ENCODE results near the gene COQ5. TPM values are rescaled to one million over a fixed set of nuclear protein-coding genes. Genes with fewer than 3 reads are reported as not detected.

Gene COQ5, protein sequence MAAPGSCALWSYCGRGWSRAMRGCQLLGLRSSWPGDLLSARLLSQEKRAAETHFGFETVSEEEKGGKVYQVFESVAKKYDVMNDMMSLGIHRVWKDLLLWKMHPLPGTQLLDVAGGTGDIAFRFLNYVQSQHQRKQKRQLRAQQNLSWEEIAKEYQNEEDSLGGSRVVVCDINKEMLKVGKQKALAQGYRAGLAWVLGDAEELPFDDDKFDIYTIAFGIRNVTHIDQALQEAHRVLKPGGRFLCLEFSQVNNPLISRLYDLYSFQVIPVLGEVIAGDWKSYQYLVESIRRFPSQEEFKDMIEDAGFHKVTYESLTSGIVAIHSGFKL
- 28.7 and 37.7 TPM in 2 replicates for total RNA-seq

GRCh38 chr12:120528861-120529525 lies at the start of gene COQ5:
TSS of gene COQ5 (minus strand) at chr12:120529158. CDS start at chr12:120529141, 17 bp downstream.

GRCh38 chr12:120534203-120534702 lies 5.3 kb upstream of the COQ5 start, which contains the start of gene RNF10:
TSS of gene RNF10 (plus strand) at chr12:120534356. CDS start at chr12:120534812, 456 bp downstream.

DNA sequence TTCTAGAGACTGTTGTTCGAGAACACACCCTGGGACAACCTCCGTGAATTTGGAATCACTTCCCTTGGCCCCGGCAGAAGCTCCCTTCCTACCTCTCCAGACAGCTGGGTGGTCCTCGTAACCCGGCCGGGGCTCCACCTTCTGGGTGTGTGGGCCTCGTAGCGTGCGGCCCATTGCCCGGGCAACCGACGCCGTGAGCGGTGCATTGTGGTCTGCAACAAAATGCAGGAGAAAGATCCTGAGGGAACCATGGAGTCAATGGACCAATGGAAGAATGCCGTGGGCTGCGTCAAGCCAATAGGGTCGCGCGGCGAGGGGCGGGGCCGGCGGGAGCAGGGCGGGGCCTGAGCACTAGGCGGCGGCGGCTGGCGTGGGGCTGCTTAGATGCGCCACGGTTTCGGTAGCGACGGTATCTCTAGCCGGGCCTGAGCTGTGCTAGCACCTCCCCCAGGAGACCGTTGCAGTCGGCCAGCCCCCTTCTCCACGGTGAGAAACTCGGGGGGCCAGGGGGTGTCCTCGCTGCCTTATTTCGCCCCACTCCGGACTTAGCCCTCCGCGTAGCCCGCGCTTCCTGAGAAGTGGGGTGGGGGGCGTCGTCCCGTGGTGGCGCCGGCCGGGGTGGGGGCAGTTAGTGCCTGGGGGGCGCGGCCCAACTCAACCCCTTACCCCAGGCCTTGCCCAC lies 33.1 kb downstream of the COQ5 start, which contains the start of gene DYNLL1:
DYNLL1 (plus strand) TSS at position 383 of the 682 bp plus-strand sequence. CDS start 309 bp downstream, outside the sequence.

GRCh38 chr12:120469450-120470149 lies 59.4 kb downstream of the COQ5 start, which contains the start of gene SRSF9:
TSS of gene SRSF9 (minus strand) at chr12:120469748. CDS start at chr12:120469609, 139 bp downstream.

Other genes with a start within 250 kb of the COQ5 start
- gene RNU4-2, start 237.3 kb downstream of the COQ5 start, total RNA-seq: under 0.01 TPM in 2 replicates
- under 0.01 TPM in 1 of 2 replicates, not detected in the other for gene RNU4-1, start 235.9 kb downstream of the COQ5 start, total RNA-seq
- 1.00 and 2.5 TPM in 2 replicates for gene SIRT4, start 226.8 kb downstream of the COQ5 start, total RNA-seq
- gene PLA2G1B, start 201.4 kb downstream of the COQ5 start, total RNA-seq: not detected in 2 replicates
- not detected in 2 replicates for gene MSI1, start 160.0 kb downstream of the COQ5 start, total RNA-seq
- gene COX6A1, start 91.0 kb downstream of the COQ5 start, total RNA-seq: 578 and 623 TPM in 2 replicates
- 17.9 and 26.0 TPM in 2 replicates for gene TRIAP1, start 82.8 kb downstream of the COQ5 start, total RNA-seq
- 15.2 and 18.6 TPM in 2 replicates for gene GATC, start 82.7 kb downstream of the COQ5 start, total RNA-seq
- 236 and 304 TPM in 2 replicates for gene SRSF9, start 59.4 kb downstream of the COQ5 start, total RNA-seq
- 228 and 311 TPM in 2 replicates for gene DYNLL1, start 33.0 kb downstream of the COQ5 start, total RNA-seq
- 92.2 and 113 TPM in 2 replicates for gene RNF10, start 5.2 kb upstream of the COQ5 start, total RNA-seq
- 30.8 and 32.0 TPM in 2 replicates for gene POP5, start 52.2 kb upstream of the COQ5 start, total RNA-seq
- 2.0 and 2.1 TPM in 2 replicates for gene CABP1, start 111.5 kb upstream of the COQ5 start, total RNA-seq
- gene MLEC, start 158.0 kb upstream of the COQ5 start, total RNA-seq: 120 and 153 TPM in 2 replicates
- 16.5 and 21.3 TPM in 2 replicates for gene UNC119B, start 181.3 kb upstream of the COQ5 start, total RNA-seq
- gene ACADS, start 196.7 kb upstream of the COQ5 start, total RNA-seq: 10.6 and 12.5 TPM in 2 replicates

Data from smooth muscle cell of bladder (primary cell).